ENCODE measurements around the gene CCDC74B.
"Not testable (repeated sequence)": the region's sequence is repeated elsewhere in the genome, so short reads cannot be mapped to it uniquely, and the experiment has no call there.

CCDC74B gene

GRCh38 chr2:130145006-130145414 is at the start of gene CCDC74B:
Gene CCDC74B, minus strand, starts transcription at chr2:130145112. Its CDS starts 116 bp downstream, at chr2:130144996.
- DNase-seq = peak; percentile 57

GRCh38 chr2:130193824-130194223 is 48.9 kb upstream of the CCDC74B start:
- DNase-seq = not testable (repeated sequence)

- DNase-seq = not testable (repeated sequence)
These were observed 47.5 kb upstream of the CCDC74B start for GRCh38 chr2:130192451-130192850.

GRCh38 chr2:130191319-130191718 is 46.4 kb upstream of the CCDC74B start:
- DNase-seq = not testable (repeated sequence)

DNA sequence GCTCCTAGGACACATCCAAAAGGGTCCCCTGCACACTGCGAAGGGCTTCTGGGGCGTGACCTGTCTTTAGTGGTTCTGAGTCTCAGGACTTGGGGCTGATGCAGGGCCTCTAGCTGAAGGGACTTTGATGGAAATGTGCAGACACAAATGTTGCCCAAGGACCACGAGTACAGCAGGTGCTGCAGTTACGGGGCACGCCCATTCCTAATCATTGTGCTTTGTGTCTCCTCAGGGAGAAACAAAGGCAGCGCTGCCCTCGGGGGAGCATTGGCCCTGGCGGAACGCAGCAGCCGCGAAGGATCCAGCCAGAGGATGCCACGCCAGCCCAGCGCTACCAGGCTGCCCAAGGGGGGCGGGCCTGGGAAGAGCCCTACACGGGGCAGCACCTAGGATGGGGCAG is 45.3 kb upstream of the CCDC74B start:
- no peak for DNase-seq

DNA sequence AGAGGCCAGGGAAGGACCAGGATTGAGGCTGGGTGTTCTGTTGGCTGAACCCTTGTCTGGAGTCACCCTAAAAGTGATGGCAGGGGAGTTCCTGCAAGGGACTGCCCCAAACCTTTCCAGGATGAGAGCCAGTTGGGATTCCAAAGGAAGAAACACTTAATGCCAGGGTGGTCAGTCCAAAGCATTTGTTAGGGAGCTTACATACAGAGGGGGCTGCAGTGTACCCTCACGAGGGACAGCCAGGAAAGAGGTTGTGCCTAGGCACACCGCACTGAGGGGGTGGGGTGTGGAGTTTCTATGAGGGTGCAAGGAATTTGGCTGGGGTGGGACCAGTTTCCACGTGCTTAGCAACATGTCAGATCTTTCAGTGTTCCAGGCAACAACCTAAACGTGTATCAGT is 44.0 kb upstream of the CCDC74B start:
- not testable (repeated sequence) for DNase-seq

DNA sequence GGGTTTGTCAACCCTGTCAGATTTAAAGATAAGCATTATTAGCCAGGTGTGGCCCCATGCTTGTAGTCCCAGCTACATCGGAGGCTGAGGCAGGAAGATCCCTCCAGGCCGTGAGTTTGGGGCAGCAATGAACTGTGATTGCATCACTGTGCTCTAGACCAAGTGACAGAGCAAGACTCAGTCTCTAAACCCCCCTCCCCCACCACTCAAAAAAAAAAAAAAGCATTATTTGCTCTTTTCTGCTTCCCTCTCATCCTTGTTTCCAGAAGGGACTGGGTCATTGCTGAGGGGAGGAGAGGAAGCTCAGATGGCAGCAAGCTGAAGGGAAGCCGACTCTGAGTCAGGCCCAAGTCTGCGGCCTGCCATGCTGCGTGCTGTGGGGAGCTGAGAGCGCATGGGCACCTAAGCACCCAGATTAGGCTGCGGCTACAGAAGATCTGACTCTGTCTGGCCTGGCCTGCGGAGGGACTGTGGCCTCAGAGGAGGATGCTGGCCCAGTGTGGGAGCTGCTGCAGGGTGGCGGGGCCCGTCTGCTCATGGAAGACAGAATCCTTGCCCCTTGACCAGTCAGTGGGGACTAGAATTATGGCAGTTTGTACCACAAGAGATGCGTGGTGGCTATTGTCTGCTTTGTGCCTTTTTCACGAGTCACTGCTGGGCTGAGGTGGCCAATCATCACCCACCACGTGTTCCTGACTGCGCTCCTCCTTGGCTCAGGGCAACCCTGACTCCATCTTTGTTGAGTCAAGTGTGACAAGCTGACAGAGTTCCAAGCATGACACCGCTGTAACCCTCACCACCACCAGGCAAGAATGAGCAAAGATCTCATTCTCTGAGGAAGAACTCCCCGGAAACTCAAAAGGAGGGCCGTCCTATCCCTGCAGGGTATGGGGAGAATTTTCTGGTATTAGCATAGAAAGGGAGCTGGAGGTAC is 43.2 kb upstream of the CCDC74B start:
- not testable (repeated sequence) for DNase-seq

GRCh38 chr2:130187268-130187667 is 42.4 kb upstream of the CCDC74B start:
- no peak for DNase-seq

GRCh38 chr2:130186391-130186790 is 41.5 kb upstream of the CCDC74B start:
- no peak for DNase-seq

- DNase-seq = no peak
These were observed 41.0 kb upstream of the CCDC74B start for GRCh38 chr2:130185896-130186295.

DNA sequence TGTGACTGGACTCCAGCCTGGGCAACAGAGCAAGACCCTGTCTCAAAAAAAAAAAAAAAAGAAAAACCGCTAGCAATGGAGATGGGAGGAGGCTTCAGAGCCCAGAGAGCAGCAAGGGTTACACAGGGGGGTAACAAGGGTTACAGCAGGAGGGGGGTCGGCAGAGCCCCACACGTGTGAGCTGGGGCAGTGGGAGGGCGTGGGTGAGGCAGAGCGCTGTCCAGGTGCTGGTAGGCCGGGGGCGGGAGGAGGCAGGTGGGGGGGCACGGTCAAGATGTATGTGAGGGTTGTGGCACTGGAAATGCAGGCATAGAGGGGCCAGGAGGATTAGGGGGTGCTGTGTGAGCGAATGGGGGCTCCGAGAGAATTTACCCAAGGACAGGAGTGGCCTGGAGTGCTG is 40.5 kb upstream of the CCDC74B start:
- DNase-seq = no peak

DNA sequence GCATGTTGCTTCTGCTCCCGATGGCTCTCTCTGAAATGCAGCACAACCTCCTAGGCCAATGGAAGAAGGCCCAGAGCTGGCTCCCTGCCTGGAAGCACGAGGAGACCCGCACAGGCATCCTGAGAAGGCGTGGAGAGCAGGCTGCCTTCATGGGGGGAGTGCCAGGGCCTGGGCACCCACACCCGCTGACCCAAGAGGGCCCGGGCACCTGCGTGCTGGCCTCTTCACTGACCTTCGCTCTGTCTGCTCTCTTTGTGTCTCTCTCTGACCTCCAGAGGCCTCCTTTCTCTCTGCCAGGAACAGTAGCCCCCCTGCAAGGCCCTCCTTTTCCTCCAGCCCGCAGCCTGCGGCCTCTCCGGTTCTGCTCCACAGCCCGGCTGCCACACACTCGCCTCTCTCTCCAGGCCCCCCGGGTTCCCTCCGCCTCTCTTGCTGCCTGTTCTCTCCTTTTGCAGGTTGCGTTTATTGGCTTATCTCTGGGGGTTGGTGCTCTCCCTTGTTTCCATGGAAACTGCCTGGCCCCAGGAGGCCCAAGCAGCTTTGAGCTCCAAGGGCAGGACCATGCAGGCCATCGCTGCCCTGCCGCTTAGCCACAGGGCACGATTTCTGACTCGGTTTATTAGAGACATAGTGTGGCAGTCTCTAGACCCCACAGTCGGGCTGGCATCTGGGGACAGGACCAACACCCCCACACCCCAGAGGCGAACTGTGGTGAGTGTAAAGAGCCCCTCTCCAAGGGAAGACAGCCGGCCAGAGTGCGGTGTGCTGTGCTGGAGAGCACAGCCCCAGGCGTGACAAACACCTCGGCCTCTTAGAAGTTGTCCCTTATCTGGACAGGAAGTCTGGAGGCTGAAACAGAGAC is 38.8 kb upstream of the CCDC74B start:
- DNase-seq = no peak

DNA sequence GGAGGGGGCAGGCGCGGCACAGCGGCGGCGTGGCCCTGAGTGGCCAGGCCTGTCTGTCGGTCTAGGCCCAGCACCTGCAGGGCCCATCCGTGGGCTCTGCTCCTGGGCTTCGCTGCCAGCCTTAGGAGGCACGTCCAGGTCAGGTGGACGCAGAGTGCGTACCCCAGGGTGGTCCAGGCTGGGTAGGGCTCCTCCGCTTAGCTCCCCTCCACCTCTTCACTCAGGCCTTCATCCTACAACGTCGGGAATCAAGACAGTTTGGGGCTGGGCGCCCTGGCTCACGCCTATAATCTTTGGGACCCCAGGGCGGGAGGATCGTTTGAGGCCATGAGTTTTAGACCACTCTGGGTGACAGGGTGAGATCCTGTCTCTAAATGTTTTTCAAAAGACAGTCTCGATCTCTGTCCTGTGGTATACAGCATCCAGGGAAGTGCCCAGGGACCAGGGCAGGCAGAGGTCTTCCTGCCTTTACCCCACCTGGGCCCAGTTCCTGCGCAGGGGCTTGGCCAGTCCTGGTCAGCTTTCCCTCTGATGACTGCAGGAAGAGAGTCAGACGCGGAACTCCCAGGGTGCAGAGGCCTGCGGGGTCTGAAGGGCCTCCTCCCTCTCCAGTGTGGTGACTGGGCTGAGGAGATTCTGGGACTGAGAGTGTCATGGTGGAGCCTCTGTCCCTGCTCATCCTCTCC is 38.1 kb upstream of the CCDC74B start:
- DNase-seq = not testable (repeated sequence)

DNA sequence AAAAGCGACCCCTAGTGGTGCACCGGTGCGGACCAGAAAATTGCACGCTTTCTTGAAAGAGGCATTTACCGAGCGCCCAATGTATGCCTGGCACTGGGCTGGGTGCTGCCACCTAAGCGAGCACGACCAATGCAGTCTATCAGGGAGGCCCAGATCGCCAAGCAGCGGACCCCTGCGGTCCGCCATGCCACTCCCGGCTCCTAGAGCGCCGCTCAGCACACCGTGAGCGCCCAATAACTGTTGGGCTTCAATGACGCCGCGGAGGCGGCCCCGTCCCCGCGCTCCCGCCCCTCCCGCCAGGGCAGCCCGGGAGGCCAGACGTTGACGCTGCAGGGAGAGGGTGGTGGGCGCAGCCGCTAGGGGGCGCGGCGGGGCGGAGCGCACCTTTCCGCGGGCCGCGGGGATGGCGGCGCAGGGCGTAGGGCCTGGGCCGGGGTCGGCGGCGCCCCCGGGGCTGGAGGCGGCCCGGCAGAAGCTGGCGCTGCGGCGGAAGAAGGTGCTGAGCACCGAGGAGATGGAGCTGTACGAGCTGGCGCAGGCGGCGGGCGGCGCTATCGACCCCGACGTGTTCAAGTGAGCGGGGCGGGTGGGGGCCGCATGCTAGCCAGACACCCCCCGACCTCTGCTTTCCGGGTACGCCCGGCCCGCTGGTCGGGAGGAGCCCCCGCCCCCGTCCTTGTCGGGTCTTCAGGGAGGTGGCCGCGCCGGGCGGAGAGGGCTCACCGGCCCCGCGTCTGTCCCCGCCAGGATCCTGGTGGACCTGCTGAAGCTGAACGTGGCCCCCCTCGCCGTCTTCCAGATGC is 37.2 kb upstream of the CCDC74B start, which contains the start of gene MZT2B:
Gene MZT2B (plus strand): TSS at position 383 of the 803 bp plus-strand sequence. CDS start 21 bp downstream, at position 404.
- DNase-seq = peak; percentile 78

DNA sequence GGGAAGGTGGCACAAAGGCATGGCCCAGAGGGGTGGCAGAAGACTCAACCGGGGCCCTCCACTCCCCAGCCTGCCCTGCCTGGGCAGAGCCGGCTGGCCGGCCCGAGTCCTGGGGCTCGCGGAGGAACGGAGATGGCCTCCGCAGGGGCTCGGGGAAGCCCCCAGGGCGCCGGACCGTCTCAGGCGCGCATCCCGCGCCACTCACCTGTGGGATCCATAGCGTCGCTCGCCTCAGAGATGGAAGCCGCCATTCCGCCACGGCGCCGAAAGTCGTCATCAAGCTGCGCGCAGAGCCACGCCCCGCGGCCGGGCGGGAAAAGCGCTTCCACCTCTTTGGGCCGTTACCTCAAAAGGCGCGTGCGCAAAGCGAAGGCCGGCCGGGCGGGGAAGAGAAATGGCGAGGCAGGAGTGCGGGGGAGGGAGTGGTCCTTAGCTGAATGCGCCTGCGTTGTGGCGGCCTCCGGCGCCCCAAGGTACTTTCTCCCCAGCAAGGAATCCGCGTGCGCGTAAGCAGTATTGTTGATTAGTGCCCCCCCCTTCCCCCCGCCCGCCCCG is 36.5 kb upstream of the CCDC74B start, which contains the start of gene SMPD4:
Gene SMPD4 (minus strand): TSS at position 278 of the 555 bp plus-strand sequence. CDS start 5,010 bp downstream, outside the sequence.
- DNase-seq = peak; percentile 94

GRCh38 chr2:130180404-130181324 is 35.8 kb upstream of the CCDC74B start:
- not testable (repeated sequence) for DNase-seq

DNA sequence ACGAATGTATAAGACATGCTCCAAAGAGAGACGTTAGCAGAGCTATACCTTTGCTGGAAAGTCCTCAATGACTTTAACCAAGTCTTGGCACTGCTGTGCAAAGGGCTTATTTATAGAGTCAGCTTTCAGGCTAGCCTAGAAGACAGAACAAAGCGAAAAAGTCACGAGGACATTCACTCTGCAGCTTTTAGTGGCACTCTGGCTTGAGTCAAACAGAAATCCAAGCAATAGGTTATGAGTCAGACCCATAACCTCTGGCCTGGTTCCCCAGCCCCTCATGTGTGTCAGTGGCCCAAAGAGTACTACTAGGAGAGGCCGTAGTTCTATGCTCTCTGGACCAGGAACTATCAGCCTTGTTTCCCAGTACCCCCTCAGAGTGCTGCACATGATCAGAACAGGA is 30.0 kb upstream of the CCDC74B start:
- DNase-seq = not testable (repeated sequence)

GRCh38 chr2:130169896-130170295 is 25.0 kb upstream of the CCDC74B start:
- DNase-seq = no peak

DNA sequence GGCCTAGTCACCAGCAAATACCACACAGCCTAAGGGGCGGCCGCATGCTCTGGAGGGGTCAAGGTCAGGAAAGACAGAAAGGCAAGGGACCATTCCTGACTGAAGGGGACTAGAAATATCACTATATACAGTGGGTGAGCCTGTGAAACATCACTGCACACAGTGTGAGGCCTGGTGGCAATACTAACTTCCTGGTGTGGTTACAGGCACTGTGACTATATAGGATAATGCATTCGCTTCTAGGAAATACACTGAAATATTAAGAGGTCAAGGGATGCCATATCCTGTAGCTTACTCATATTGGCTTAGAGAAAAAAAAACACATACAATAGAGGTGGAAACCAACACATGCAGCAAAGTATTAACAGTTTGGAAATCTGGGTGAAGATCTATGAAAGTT is 24.3 kb upstream of the CCDC74B start:
- not testable (repeated sequence) for DNase-seq

DNA sequence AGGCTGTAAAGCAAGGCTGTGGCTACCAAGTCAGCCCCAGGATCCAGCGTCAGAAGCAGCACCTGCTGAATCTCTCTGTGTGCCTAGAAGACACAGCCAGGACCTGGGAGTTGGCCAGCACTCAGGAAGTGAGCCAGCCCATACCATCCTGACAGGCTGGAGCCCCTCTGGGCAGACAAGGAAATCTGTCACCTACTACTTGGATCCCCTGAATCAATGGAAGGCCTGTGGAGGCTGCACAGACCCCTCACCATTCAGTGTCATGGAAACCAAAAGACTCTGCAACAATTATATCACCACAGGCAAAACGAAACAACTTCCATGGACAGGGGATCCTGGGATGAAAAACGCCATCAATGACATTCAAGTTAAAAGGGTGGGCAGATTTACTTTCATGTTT is 21.7 kb upstream of the CCDC74B start:
- DNase-seq = not testable (repeated sequence)

Measured in NCI-H774 (cell line).